Measurements from ENCODE around the gene ATP2B3. TPM values are rescaled to one million over a fixed set of nuclear protein-coding genes. Genes with fewer than 3 reads are reported as not detected.

The ATP2B3 gene
- total and polyA plus RNA-seq, 7 donors, result 0.01 to 0.04 (median 0.01) TPM; not detected in 4

- no peaks in the 10 kb centered on the region for H3K9me3 ChIP-seq
- 88 to 91% methylated on average over 9 of the region's 9 CpGs; no CpG with 5 or more reads in 1 of the 3 donors for WGBS, 3 donors
- ATAC-seq (no peak), DNase-seq (no peak)
- H3K36me3 ChIP-seq (ENCODE audit: insufficient read depth in 1 of 2, low read depth in 1 of 2), result no peaks in the 10 kb centered on the region
- no peaks in the 10 kb centered on the region for H3K4me1 ChIP-seq
- H3K4me3 ChIP-seq, result no peak overlapping the region
- intact Hi-C loops (cut with DNase I), result no loop called here
- no peak for TF ChIP-seq CTCF (IDR thresholded peaks at IDR 0.05)
- H3K27ac ChIP-seq, result no peak overlapping the region
- H3K27me3 ChIP-seq (ENCODE audit: insufficient read depth in 3 of 3, low read length in 2 of 3), result peaks cover 0 to 42% (median 1%) of the 10 kb centered on the region in 3 donors
Measured at GRCh38 chrX:153514259-153514658, 3.2 kb upstream of the ATP2B3 start.

GRCh38 chrX:153515435-153515834 lies 2.0 kb upstream of the ATP2B3 start:
- DNase-seq (no peak), ATAC-seq (no peak)
- intact Hi-C loops (cut with DNase I), result no loop called here
- WGBS, 3 donors, result 73 to 76% (median 75%) methylated on average over 6 to 8 of the region's 8 CpGs
- H3K9me3 ChIP-seq, result no peaks in the 10 kb centered on the region
- no peaks in the 10 kb centered on the region for H3K36me3 ChIP-seq (ENCODE audit: insufficient read depth in 1 of 2, low read depth in 1 of 2)
- peaks cover 0 to 49% (median 1%) of the 10 kb centered on the region in 3 donors for H3K27me3 ChIP-seq (ENCODE audit: insufficient read depth in 3 of 3, low read length in 2 of 3)
- no peak overlapping the region for H3K4me3 ChIP-seq
- H3K27ac ChIP-seq, result no peak overlapping the region
- H3K4me1 ChIP-seq, result no peaks in the 10 kb centered on the region
- no peak for TF ChIP-seq CTCF (IDR thresholded peaks at IDR 0.05)

GRCh38 chrX:153516073-153516472 lies 1.4 kb upstream of the ATP2B3 start:
- TF ChIP-seq CTCF (IDR thresholded peaks at IDR 0.05), result no peak
- DNase-seq, result no peak
- no peaks in the 10 kb centered on the region for H3K36me3 ChIP-seq (ENCODE audit: insufficient read depth in 1 of 2, low read depth in 1 of 2)
- no peak for ATAC-seq
- WGBS, 3 donors, result 64 to 86% (median 70%) methylated on average over 9 of the region's 9 CpGs
- no peak overlapping the region for H3K4me3 ChIP-seq
- intact Hi-C loops (cut with DNase I), result no loop called here
- H3K27ac ChIP-seq, result no peak overlapping the region
- H3K27me3 ChIP-seq (ENCODE audit: insufficient read depth in 3 of 3, low read length in 2 of 3), result peaks cover 0 to 51% (median 2%) of the 10 kb centered on the region in 3 donors
- no peaks in the 10 kb centered on the region for H3K4me1 ChIP-seq
- H3K9me3 ChIP-seq, result no peaks in the 10 kb centered on the region

GRCh38 chrX:153517946-153518834 lies 748 bp downstream of the ATP2B3 start:
- Histone ChIP-seq H3K4me3 (no peak overlapping the region), H3K9me3 (no peaks in the 10 kb centered on the region), H3K27ac (no peak overlapping the region), H3K27me3 (ENCODE audit: insufficient read depth in 3 of 3, low read length in 2 of 3) (peaks cover 0 to 63% (median 3%) of the 10 kb centered on the region in 3 donors), H3K4me1 (no peaks in the 10 kb centered on the region), H3K36me3 (ENCODE audit: insufficient read depth in 1 of 2, low read depth in 1 of 2) (no peaks in the 10 kb centered on the region)
- no peak for ATAC-seq
- intact Hi-C loops (cut with DNase I), result no loop called here
- no peak for TF ChIP-seq CTCF (IDR thresholded peaks at IDR 0.05)
- WGBS, 3 donors, result 3 to 25% (median 3%) methylated on average over 6 to 68 of the region's 70 CpGs
- no peak for DNase-seq
